SK-N-SH (cell line): ENCODE measurements around the gene BMP6.

Experiments used
- CTCF ChIP-seq: fragments of 200-600 bp; sonication (generic); IDR thresholded peaks from 2 replicates; pipeline ENCODE4 v1.6.1; 2017; ENCODE audit warnings: antibody characterized with exemption, mild to moderate bottlenecking, moderate library complexity
- MAX ChIP-seq: IDR thresholded peaks from 2 replicates; pipeline ENCODE4 v1.4.0; 2012; ENCODE audit warnings: low read depth
- POLR2AphosphoS5 ChIP-seq: IDR thresholded peaks from 2 replicates; pipeline ENCODE4 v1.6.1; 2012; ENCODE audit warnings: low read depth, low read length
- RCOR1 ChIP-seq: fragments of 150-350 bp; IDR thresholded peaks from 2 replicates; pipeline ENCODE4 v1.6.1; 2017; ENCODE audit warnings: antibody characterized with exemption, low read length
- RFX5 ChIP-seq: IDR thresholded peaks from 2 replicates; pipeline ENCODE4 v1.6.1; 2012; ENCODE audit warnings: mild to moderate bottlenecking, improper control_type of control experiment, low read length

GRCh38 chr6:7846966-7847818 lies 121.3 kb downstream of the BMP6 start:
- TF ChIP-seq CTCF (no peak), POLR2AphosphoS5 (no peak), MAX (no peak), RCOR1 (no peak), RFX5 (no peak)
